ENCODE data around the gene DLX3.

DNA sequence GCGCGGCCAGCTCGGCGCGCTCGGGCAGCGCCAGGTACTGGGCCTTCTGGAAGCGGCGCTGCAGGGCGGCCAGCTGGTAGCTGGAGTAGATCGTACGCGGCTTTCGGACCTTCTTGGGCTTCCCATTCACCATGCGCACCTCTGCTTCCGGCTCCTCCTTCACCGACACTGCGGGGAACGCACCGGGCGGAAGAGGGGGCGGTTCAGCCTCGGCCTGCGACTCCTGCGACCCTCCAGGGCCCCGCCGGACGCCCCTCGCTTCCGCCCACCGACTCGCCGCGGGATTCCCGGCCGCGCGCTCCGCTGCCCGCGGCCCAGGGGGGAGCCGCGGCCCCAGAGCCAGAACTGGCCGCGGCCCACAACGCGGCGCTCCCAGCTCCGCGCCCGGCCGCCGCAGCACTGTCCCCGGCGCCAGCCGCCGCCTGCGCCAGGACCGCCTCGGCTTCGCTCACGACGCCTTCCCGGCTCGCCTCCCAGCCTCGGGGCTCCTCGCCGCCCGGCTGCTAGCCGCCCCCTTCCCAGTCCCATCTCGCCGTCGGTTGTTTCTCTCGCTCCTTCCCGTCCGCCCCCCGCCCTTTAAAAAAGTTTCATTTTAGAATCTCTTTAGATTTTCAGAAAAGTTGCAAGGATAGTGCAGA, 1.5 kb downstream of the DLX3 start:
- TF ChIP-seq, protein P1, sequence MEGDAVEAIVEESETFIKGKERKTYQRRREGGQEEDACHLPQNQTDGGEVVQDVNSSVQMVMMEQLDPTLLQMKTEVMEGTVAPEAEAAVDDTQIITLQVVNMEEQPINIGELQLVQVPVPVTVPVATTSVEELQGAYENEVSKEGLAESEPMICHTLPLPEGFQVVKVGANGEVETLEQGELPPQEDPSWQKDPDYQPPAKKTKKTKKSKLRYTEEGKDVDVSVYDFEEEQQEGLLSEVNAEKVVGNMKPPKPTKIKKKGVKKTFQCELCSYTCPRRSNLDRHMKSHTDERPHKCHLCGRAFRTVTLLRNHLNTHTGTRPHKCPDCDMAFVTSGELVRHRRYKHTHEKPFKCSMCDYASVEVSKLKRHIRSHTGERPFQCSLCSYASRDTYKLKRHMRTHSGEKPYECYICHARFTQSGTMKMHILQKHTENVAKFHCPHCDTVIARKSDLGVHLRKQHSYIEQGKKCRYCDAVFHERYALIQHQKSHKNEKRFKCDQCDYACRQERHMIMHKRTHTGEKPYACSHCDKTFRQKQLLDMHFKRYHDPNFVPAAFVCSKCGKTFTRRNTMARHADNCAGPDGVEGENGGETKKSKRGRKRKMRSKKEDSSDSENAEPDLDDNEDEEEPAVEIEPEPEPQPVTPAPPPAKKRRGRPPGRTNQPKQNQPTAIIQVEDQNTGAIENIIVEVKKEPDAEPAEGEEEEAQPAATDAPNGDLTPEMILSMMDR (conservative IDR thresholded peaks at IDR 0.05; ENCODE audit: low read depth, low read length), result no peak
- TF ChIP-seq EZH2 (IDR thresholded peaks at IDR 0.05; ENCODE audit: borderline replicate concordance, low read depth, low read length, poor library complexity, severe bottlenecking), result no peak

Measured in A673 (cell line).